Smooth muscle cell (in vitro differentiated cells): Measurements from ENCODE around the gene SCO2. TPM values are rescaled to one million over a fixed set of nuclear protein-coding genes. Genes with fewer than 3 reads are reported as not detected.

Experiments used
- DNase-seq: peaks from one replicate; lab custom pipeline; 2025; ENCODE audit not compliant: unreplicated experiment; lab: John Stamatoyannopoulos, UW
- H2AFZ ChIP-seq: fragments of 200-600 bp; sonication (generic); 2 replicates; pipeline ENCODE4 v1.6.0; 2016; ENCODE audit warnings: antibody characterized with exemption, low read depth, mild to moderate bottlenecking
- H3F3A ChIP-seq: fragments of 200-600 bp; sonication (generic); 2 replicates; pipeline ENCODE4 v1.6.0; 2017; ENCODE audit warnings: antibody characterized with exemption, low read depth
- H3K27ac ChIP-seq: fragments of 200-600 bp; sonication (generic); 2 replicates; pipeline ENCODE4 v1.5.1; 2016; ENCODE audit warnings: low read depth, mild to moderate bottlenecking
- H3K27me3 ChIP-seq: fragments of 200-600 bp; sonication (generic); 2 replicates; pipeline ENCODE4 v1.6.1; 2016; ENCODE audit warnings: low read depth, mild to moderate bottlenecking
- H3K36me3 ChIP-seq: fragments of 200-600 bp; sonication (generic); 2 replicates; pipeline ENCODE4 v1.5.1; 2016; ENCODE audit warnings: low read depth
- H3K4me1 ChIP-seq: fragments of 200-600 bp; sonication (generic); 2 replicates; pipeline ENCODE4 v1.5.1; 2016; ENCODE audit warnings: low read depth
- H3K4me2 ChIP-seq: fragments of 200-600 bp; sonication (generic); 2 replicates; pipeline ENCODE4 v1.6.0; 2016; ENCODE audit warnings: mild to moderate bottlenecking
- H3K4me3 ChIP-seq: fragments of 200-600 bp; sonication (generic); 2 replicates; pipeline ENCODE4 v1.5.1; 2016; ENCODE audit warnings: mild to moderate bottlenecking
- H3K79me2 ChIP-seq: fragments of 200-600 bp; sonication (generic); 2 replicates; pipeline ENCODE4 v1.6.0; 2016; ENCODE audit warnings: low read depth, mild to moderate bottlenecking
- H3K9ac ChIP-seq: fragments of 200-600 bp; sonication (generic); 2 replicates; pipeline ENCODE4 v1.6.0; 2016; ENCODE audit warnings: low read depth
- H3K9me3 ChIP-seq: fragments of 200-600 bp; sonication (generic); replicated peaks from 2 replicates; pipeline ENCODE4 v1.5.1; 2016; ENCODE audit warnings: low read depth
- H4K20me1 ChIP-seq: fragments of 200-600 bp; sonication (generic); 2 replicates; pipeline ENCODE4 v1.6.0; 2016; ENCODE audit warnings: low read depth
- WGBS: methylation state at CpG from one replicate; pipeline ENCODE4 v1.1.7; 2016; ENCODE audit warnings: low lambda C conversion rate; 5-methylcytosine and 5-hydroxymethylcytosine counted together
- polyA plus RNA-seq: library from polyadenylated mRNA; unstranded; fragments of >200 nt; fragmentation: Nextera tagmentation; extraction: Ambion mirVana; gene quantifications from 2 replicates; pipeline ENCODE4 v1.2.1, GENCODE V29; 2016
- total RNA-seq: library from RNA; depleted of rRNA; stranded (reverse); fragments of >200 nt; gene quantifications from 2 replicates; pipeline ENCODE4 v1.2.3, GENCODE V29; 2014
- TF ChIP-seq, protein P1 (sequence below): fragments of 200-600 bp; sonication (generic); IDR thresholded peaks from 2 replicates; pipeline ENCODE4 v1.5.1; 2017; ENCODE audit warnings: borderline replicate concordance, mild to moderate bottlenecking, antibody characterized with exemption; ENCODE audit not compliant: insufficient read depth, poor library complexity, severe bottlenecking

SCO2 gene, protein sequence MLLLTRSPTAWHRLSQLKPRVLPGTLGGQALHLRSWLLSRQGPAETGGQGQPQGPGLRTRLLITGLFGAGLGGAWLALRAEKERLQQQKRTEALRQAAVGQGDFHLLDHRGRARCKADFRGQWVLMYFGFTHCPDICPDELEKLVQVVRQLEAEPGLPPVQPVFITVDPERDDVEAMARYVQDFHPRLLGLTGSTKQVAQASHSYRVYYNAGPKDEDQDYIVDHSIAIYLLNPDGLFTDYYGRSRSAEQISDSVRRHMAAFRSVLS
- total RNA-seq (1.5 and 3.2 TPM in 2 replicates), polyA plus RNA-seq (17.6 and 22.6 TPM in 2 replicates)

DNA sequence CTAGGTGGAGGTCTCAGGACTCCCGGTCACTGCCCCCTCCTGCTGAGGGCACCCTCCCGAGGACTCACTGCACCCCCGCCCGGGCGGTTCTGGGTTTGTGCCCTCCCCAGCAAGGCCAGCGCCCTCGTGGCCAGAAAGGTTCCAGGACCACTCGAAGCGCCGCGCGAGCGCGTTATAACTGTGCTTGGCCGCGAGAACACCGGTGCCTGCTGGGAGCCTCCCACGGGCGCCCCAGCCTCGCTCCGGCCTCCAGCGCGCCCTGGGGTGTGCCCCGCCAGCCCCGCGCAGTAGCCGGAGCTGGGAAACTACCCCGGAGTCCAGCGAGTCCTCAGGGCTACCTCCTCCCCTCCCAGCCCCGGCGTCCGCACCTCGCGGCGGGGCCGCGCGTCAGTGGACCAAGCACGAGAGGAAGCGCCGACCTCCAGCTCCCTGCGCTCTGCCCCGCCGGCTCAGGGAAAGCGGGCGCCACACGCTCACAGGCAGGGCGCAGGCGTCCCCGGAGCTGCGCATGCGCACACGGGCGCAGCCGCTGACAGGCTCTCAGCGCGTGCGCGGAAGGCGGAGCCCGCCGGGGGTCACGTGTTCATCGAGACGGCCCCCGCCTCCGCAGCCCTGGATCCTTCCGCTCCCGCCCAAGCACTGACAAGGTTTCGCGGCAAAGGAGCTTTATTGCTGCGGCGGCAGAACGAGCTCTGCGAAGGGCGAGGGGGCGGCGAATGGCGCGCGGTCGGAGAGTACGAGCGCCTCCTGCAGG, at the start of gene SCO2:
SCO2 (minus strand) TSS at position 495 of the 754 bp plus-strand sequence. CDS start 1,187 bp downstream, outside the sequence.
- H3K4me2 ChIP-seq: peak within 1 kb of the TSS; percentile 98
- H3K9ac ChIP-seq: peak within 1 kb of the TSS; percentile 78
- H2AFZ ChIP-seq: no peak within 1 kb of the TSS
- peaks cover 36% of the 10 kb centered on the region for H3F3A ChIP-seq
- no peaks in the 10 kb centered on the region for H3K27me3 ChIP-seq
- H3K9me3 ChIP-seq: no peaks in the 10 kb centered on the region
- TF ChIP-seq, protein P1, sequence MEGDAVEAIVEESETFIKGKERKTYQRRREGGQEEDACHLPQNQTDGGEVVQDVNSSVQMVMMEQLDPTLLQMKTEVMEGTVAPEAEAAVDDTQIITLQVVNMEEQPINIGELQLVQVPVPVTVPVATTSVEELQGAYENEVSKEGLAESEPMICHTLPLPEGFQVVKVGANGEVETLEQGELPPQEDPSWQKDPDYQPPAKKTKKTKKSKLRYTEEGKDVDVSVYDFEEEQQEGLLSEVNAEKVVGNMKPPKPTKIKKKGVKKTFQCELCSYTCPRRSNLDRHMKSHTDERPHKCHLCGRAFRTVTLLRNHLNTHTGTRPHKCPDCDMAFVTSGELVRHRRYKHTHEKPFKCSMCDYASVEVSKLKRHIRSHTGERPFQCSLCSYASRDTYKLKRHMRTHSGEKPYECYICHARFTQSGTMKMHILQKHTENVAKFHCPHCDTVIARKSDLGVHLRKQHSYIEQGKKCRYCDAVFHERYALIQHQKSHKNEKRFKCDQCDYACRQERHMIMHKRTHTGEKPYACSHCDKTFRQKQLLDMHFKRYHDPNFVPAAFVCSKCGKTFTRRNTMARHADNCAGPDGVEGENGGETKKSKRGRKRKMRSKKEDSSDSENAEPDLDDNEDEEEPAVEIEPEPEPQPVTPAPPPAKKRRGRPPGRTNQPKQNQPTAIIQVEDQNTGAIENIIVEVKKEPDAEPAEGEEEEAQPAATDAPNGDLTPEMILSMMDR: no peak
- H3K79me2 ChIP-seq: peaks cover 10% of the 10 kb centered on the region
- H3K36me3 ChIP-seq: no peaks in the 10 kb centered on the region
- under 1% methylated on average over 79 of the region's 84 CpGs for WGBS
- peak within 1 kb of the TSS; percentile 80 for H3K27ac ChIP-seq
- H3K4me1 ChIP-seq: no peaks in the 10 kb centered on the region
- peak within 1 kb of the TSS; percentile 79 for H3K4me3 ChIP-seq
- DNase-seq: peak; percentile 96
- peaks cover 33% of the 10 kb centered on the region for H4K20me1 ChIP-seq

DNA sequence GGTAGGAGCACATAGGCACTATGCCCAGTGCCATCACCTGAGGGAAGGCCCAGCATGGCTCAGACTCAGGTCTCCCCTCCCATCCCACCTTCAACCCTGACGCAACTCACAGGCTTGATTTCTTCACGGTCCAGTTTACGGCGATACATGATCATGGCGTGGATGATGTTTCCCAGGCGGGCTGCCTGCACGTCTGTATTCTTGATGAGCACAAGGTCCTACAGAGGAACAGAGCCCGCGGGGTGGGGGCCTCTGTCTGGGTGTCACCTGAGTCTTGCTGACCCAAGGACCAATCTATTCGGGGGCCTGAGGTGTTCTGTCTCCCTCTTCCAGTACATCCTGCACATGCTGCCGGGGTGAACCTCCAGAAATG, 49.0 kb upstream of the SCO2 start:
- 98% methylated on average over 11 of the region's 11 CpGs for WGBS
- Histone ChIP-seq H3K27ac (no peak overlapping the region), H3K9ac (no peak overlapping the region), H3K4me2 (no peak overlapping the region), H3K9me3 (no peaks in the 10 kb centered on the region), H3K36me3 (no peaks in the 10 kb centered on the region), H3K4me1 (no peaks in the 10 kb centered on the region), H2AFZ (no peak overlapping the region), H3K27me3 (no peaks in the 10 kb centered on the region), H3K79me2 (no peaks in the 10 kb centered on the region), H3K4me3 (no peak overlapping the region), H3F3A (no peaks in the 10 kb centered on the region), H4K20me1 (no peaks in the 10 kb centered on the region)
- TF ChIP-seq, protein P1: no peak
- no peak for DNase-seq

DNA sequence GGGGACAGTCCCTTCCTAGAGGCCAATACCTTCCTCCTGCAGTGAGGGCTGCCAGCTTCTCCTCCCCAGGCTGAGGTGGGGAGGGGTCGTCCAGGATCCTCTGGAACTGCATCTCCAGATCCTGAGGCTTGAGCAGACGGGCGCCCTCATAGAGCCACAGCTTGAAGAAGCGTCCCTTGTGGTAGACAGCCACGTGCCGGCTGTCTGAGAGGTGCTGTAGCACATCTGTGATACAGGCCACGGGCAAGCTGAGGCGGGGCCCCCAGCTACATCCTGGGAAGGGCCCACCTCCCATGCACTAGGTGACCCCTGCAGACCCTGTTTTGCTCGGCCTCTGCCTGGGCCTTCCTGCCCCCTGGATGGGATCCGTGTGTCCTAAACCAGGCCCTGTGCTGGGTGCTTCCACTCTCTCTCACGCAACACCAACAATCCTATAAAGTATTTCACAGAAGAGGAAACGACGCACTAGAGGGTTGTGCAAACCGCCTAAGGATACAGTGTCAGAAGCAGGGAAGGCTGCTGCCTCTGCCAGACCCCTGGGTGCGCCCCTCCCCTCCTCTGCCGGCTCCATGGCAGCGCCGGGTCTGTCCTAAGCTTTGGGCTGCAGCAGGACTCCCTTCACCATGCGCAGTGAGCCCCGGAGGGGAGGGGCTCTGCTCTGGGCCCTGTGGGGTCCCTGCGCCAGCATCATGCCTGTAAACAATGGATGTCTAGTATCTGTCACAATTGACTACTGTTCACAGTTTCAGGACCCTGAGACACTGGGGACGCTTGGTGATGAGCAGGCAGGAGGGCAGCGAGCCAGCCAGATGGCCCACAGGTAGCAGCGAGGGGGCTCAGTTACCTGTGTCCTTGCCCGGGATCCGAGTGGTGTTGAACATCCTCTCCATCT, 48.3 kb upstream of the SCO2 start:
- Histone ChIP-seq H3K4me2 (no peak overlapping the region), H3K4me3 (no peak overlapping the region), H3K9ac (no peak overlapping the region), H3K4me1 (no peaks in the 10 kb centered on the region), H3F3A (no peaks in the 10 kb centered on the region), H4K20me1 (no peaks in the 10 kb centered on the region), H2AFZ (no peak overlapping the region), H3K27me3 (no peaks in the 10 kb centered on the region), H3K9me3 (no peaks in the 10 kb centered on the region), H3K79me2 (no peaks in the 10 kb centered on the region), H3K27ac (no peak overlapping the region), H3K36me3 (peaks cover under 1% of the 10 kb centered on the region)
- 98% methylated on average over 26 of the region's 26 CpGs for WGBS
- TF ChIP-seq, protein P1: no peak
- DNase-seq: no peak
